Left lobe of liver (tissue), 2 donors: Measurements from ENCODE around the gene MOBP. TPM values are rescaled to one million over a fixed set of nuclear protein-coding genes. Genes with fewer than 3 reads are reported as not detected.

Experiments
- ATAC-seq: fragments of 200-7000 bp; cut with Tn5 transposase; one replicate; pipeline ENCODE4 v1.9.1; 2020; ENCODE audit warnings: mild to moderate bottlenecking, moderate library complexity
- DNase-seq: peaks from one replicate; pipeline ENCODE4 v3.0.0-alpha.2; 2020; ENCODE audit warnings: low spot score
- total RNA-seq: library from RNA; stranded (reverse); gene quantifications from one replicate; pipeline ENCODE4 v1.2.1, GENCODE V29; 2021
- donor health status: DM: no; HTN: no; CAD: no; lungs with moderate emphysema.
- donor health status: DM: no; HTN: yes; CAD: no.

The MOBP gene
- total RNA-seq, 1 donor from 2014 or later, result not detected

GRCh38 chr3:39491733-39492350 is 24.4 kb downstream of the MOBP start:
- no peak for DNase-seq
- no peak for ATAC-seq

GRCh38 chr3:39494781-39495180 is 27.3 kb downstream of the MOBP start:
- ATAC-seq (no peak), DNase-seq (no peak)

GRCh38 chr3:39497753-39498152 is 30.3 kb downstream of the MOBP start:
- DNase-seq (no peak), ATAC-seq (no peak)

- ATAC-seq, result no peak
These were observed 32.3 kb downstream of the MOBP start for GRCh38 chr3:39499651-39500273.

GRCh38 chr3:39501059-39501458 is 33.6 kb downstream of the MOBP start:
- ATAC-seq, result no peak
- no peak for DNase-seq

More at GRCh38 chr3:39499651-39500273, 32.3 kb downstream of the MOBP start:
- DNase-seq, result no peak

- DNase-seq (no peak), ATAC-seq (no peak)
These were observed 34.7 kb downstream of the MOBP start for GRCh38 chr3:39501968-39502837.

GRCh38 chr3:39502838-39503145 is 35.3 kb downstream of the MOBP start:
- DNase-seq (no peak), ATAC-seq (no peak)

- ATAC-seq (no peak), DNase-seq (no peak)
These were observed 38.6 kb downstream of the MOBP start for GRCh38 chr3:39505866-39506742.

GRCh38 chr3:39506863-39507262 is 39.4 kb downstream of the MOBP start:
- DNase-seq (no peak), ATAC-seq (no peak)

GRCh38 chr3:39513791-39514369 is 46.4 kb downstream of the MOBP start:
- DNase-seq, result no peak
- no peak for ATAC-seq

GRCh38 chr3:39515681-39516441 is 48.4 kb downstream of the MOBP start:
- no peak for ATAC-seq
- no peak for DNase-seq

GRCh38 chr3:39519103-39519502 is 51.6 kb downstream of the MOBP start:
- no peak for DNase-seq

GRCh38 chr3:39519554-39520288 is 52.2 kb downstream of the MOBP start:
- no peak for ATAC-seq
- DNase-seq, result no peak

More at GRCh38 chr3:39519103-39519502, 51.6 kb downstream of the MOBP start:
- ATAC-seq, result no peak

GRCh38 chr3:39521456-39521855 is 54.0 kb downstream of the MOBP start:
- DNase-seq, result no peak
- no peak for ATAC-seq

- DNase-seq (no peak), ATAC-seq (no peak)
These were observed 56.6 kb downstream of the MOBP start for GRCh38 chr3:39524107-39524506.

- ATAC-seq, result no peak
- no peak for DNase-seq
These were observed 61.4 kb downstream of the MOBP start for GRCh38 chr3:39528844-39529243.

- DNase-seq (no peak), ATAC-seq (no peak)
These were observed 62.1 kb downstream of the MOBP start for GRCh38 chr3:39529577-39529976.

GRCh38 chr3:39531066-39531465 is 63.6 kb downstream of the MOBP start:
- ATAC-seq (no peak), DNase-seq (no peak)

GRCh38 chr3:39531665-39532064 is 64.2 kb downstream of the MOBP start:
- no peak for DNase-seq
- no peak for ATAC-seq
